GM19467 (cell line): ENCODE data around the gene TADA3.

Experiments
- ATAC-seq: cut with Tn5 transposase; IDR thresholded peaks from one replicate; pipeline ENCODE4 v1.9.1; 2021; ENCODE audit warnings: mild to moderate bottlenecking, moderate library complexity; ENCODE audit not compliant: unreplicated experiment

TADA3 gene

GRCh38 chr3:9762871-9763270, 29.4 kb downstream of the TADA3 start:
- no peak for ATAC-seq

GRCh38 chr3:9761919-9762318, 30.4 kb downstream of the TADA3 start:
- ATAC-seq: no peak

- ATAC-seq: no peak
Measured at GRCh38 chr3:9760779-9761505, 31.3 kb downstream of the TADA3 start.

- ATAC-seq: no peak
Measured at GRCh38 chr3:9757427-9757826, 34.8 kb downstream of the TADA3 start.

- ATAC-seq: no peak
Measured at GRCh38 chr3:9754678-9755077, 37.6 kb downstream of the TADA3 start.

GRCh38 chr3:9750556-9751411, 41.5 kb downstream of the TADA3 start:
- no peak for ATAC-seq

- ATAC-seq: peak; percentile 86
Measured at GRCh38 chr3:9749645-9750555, 42.4 kb downstream of the TADA3 start, which contains the start of gene OGG1. TSS of gene OGG1 (plus strand) at chr3:9749952. CDS start at chr3:9750287, 335 bp downstream.

- ATAC-seq: no peak
Measured at GRCh38 chr3:9749296-9749644, 43.0 kb downstream of the TADA3 start.

GRCh38 chr3:9748031-9748430, 44.2 kb downstream of the TADA3 start:
- no peak for ATAC-seq

GRCh38 chr3:9747267-9747666, 45.0 kb downstream of the TADA3 start:
- ATAC-seq: no peak

- ATAC-seq: no peak
Measured at GRCh38 chr3:9746330-9746729, 45.9 kb downstream of the TADA3 start.

- ATAC-seq: no peak
Measured at GRCh38 chr3:9745521-9745920, 46.8 kb downstream of the TADA3 start.

- no peak for ATAC-seq
Measured at GRCh38 chr3:9744162-9744561, 48.1 kb downstream of the TADA3 start.

- ATAC-seq: no peak
Measured at GRCh38 chr3:9743548-9743947, 48.7 kb downstream of the TADA3 start.

GRCh38 chr3:9742560-9742959, 49.7 kb downstream of the TADA3 start:
- no peak for ATAC-seq

- no peak for ATAC-seq
Measured at GRCh38 chr3:9739181-9739580, 53.1 kb downstream of the TADA3 start.

GRCh38 chr3:9736831-9737230, 55.4 kb downstream of the TADA3 start:
- no peak for ATAC-seq

GRCh38 chr3:9732740-9733115, 59.5 kb downstream of the TADA3 start:
- no peak for ATAC-seq

- ATAC-seq: peak; percentile 13
Measured at GRCh38 chr3:9732080-9732739, 60.1 kb downstream of the TADA3 start.

GRCh38 chr3:9731206-9732079, 60.8 kb downstream of the TADA3 start, which contains the start of gene BRPF1:
TSS of gene BRPF1 (plus strand) at chr3:9731735. CDS start at chr3:9734141, 2,406 bp downstream.
- peak; percentile 88 for ATAC-seq
